Choroid plexus epithelial cell (primary cell): ENCODE results near the gene DLGAP1.

Source experiments
- DNase-seq: peaks from one replicate; pipeline ENCODE4 v3.0.0-alpha.2; 2010; ENCODE audit warnings: low read depth
- H3K4me3 ChIP-seq: 2 replicates; pipeline ENCODE4 v1.5.1; 2011; ENCODE audit warnings: low read depth, mild to moderate bottlenecking, control low read depth, low read length, moderate library complexity
- CTCF ChIP-seq: conservative IDR thresholded peaks from 2 replicates; pipeline ENCODE4 v1.5.1; 2011; ENCODE audit warnings: low read depth, mild to moderate bottlenecking, control low read depth, inconsistent platforms, low read length, moderate library complexity

The DLGAP1 gene

GRCh38 chr18:4416976-4417375 lies 38.1 kb downstream of the DLGAP1 start:
- TF ChIP-seq CTCF = no peak
- H3K4me3 ChIP-seq = no peak overlapping the region
- DNase-seq = no peak

GRCh38 chr18:4412286-4412685 lies 42.8 kb downstream of the DLGAP1 start:
- no peak for TF ChIP-seq CTCF
- no peak overlapping the region for H3K4me3 ChIP-seq
- no peak for DNase-seq

- no peak for TF ChIP-seq CTCF
- no peak overlapping the region for H3K4me3 ChIP-seq
- no peak for DNase-seq
Observed at GRCh38 chr18:4406856-4407255, 48.3 kb downstream of the DLGAP1 start.

DNA sequence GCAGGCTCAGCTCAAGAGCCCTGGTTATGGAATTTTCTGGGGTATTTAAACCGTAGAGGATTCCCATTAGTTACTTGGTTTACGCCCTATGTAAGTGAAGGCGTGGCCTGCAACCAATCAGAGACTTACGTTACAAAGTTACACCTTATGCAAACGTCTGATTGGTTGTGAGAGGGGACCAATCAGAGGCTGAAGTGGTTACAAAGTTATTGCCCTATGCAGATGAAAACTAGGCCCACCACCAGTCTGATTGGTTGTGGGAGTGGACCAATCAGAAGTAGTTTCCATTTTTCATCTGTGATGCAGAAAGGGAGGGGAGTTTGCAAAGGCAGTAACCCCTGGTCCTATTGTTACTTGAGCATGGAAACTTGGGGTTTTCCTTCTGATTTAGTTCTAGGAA lies 49.1 kb downstream of the DLGAP1 start:
- H3K4me3 ChIP-seq = no peak overlapping the region
- DNase-seq = no peak
- no peak for TF ChIP-seq CTCF

DNA sequence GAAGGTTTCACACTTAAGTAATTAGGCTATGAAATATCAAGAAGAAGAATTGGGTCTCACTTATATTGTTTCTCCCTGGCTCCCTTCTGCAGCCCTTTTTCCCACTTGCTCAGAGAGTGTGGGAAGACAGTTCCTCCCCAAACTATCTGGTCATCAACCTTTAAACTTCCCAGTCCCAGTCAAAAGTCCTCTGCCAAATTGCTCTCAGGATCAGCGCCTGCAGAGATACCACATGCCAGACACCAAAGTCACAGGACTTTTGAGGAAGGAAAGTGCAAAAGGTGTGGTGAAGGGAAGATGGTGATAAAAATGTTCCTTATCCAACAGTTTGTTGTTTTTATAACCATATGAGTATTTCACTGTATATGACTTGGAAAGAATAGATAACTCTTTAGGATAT lies 51.3 kb downstream of the DLGAP1 start:
- no peak overlapping the region for H3K4me3 ChIP-seq
- DNase-seq = no peak
- no peak for TF ChIP-seq CTCF

- DNase-seq = no peak
- H3K4me3 ChIP-seq = no peak overlapping the region
- TF ChIP-seq CTCF = no peak
Observed at GRCh38 chr18:4400911-4401310, 54.2 kb downstream of the DLGAP1 start.

GRCh38 chr18:4399929-4400328 lies 55.2 kb downstream of the DLGAP1 start:
- TF ChIP-seq CTCF = no peak
- no peak overlapping the region for H3K4me3 ChIP-seq
- no peak for DNase-seq
